AG10803 (cell line): ENCODE data around the gene ZNF33B.

Experiments used
- DNase-seq: peaks from one replicate; pipeline ENCODE4 v3.0.0; 2010; ENCODE audit warnings: low read depth
- H3K4me3 ChIP-seq: 2 replicates; pipeline ENCODE4 v1.5.1; 2011; ENCODE audit warnings: mild to moderate bottlenecking, low read length, control low read depth
- TF ChIP-seq, protein P1 (sequence below): conservative IDR thresholded peaks from 2 replicates; pipeline ENCODE4 v1.5.1; 2011; ENCODE audit warnings: mild to moderate bottlenecking, low read length, control low read depth, inconsistent platforms

Gene ZNF33B

DNA sequence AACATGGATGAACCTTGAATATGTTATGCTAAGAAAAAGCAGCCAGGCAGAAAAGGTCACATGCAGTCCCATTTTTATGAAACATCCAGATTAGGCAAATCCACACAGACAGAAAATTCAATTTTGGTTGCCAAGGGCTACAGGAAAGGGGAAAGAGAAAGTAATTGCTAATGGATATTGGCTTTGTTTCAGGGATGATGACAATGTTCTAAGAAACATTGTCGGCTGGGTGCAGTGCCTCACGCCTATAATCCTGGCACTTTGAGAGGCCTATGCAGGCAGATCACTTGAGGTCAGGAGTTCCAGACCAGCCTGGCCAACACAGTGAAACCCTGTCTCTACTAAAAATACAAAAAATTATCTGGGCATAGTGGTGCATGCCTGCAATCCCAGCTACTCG lies 23.0 kb downstream of the ZNF33B start:
- peak; percentile 18 for DNase-seq
- no peak overlapping the region for H3K4me3 ChIP-seq
- TF ChIP-seq, protein P1, sequence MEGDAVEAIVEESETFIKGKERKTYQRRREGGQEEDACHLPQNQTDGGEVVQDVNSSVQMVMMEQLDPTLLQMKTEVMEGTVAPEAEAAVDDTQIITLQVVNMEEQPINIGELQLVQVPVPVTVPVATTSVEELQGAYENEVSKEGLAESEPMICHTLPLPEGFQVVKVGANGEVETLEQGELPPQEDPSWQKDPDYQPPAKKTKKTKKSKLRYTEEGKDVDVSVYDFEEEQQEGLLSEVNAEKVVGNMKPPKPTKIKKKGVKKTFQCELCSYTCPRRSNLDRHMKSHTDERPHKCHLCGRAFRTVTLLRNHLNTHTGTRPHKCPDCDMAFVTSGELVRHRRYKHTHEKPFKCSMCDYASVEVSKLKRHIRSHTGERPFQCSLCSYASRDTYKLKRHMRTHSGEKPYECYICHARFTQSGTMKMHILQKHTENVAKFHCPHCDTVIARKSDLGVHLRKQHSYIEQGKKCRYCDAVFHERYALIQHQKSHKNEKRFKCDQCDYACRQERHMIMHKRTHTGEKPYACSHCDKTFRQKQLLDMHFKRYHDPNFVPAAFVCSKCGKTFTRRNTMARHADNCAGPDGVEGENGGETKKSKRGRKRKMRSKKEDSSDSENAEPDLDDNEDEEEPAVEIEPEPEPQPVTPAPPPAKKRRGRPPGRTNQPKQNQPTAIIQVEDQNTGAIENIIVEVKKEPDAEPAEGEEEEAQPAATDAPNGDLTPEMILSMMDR: no peak

- H3K4me3 ChIP-seq: no peak overlapping the region
- TF ChIP-seq, protein P1: no peak
- DNase-seq: no peak
These were observed 28.5 kb downstream of the ZNF33B start for GRCh38 chr10:42609872-42610271.

DNA sequence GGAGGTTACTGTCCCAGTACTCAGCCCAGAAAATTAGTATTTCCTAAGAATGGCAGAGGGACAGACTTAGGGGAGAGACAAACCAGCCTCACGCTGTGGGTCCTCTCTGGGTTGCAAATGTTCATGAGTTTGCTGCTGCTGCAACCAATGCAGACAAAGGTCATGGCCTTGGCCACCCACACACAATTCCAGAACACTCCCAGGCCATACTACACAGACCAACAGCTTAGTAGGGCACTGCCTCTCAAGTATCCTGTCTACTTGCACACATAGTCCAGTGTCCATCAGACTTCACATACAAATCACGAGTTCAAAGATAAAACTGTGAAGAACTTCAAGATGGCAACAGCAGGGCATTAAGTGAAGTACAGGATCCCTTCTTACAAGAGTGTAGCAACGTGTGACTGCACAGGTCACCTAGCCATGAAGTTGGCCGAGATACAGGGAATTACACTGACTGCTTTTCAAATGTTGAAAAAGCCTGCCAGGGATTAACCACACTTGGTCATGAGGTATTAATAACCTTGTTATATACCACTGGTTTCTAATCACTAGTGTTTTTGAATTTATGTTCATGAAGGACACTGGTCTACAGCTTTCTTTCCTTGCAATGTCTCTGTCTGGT lies 40.0 kb downstream of the ZNF33B start:
- TF ChIP-seq, protein P1: no peak
- DNase-seq: no peak
- no peak overlapping the region for H3K4me3 ChIP-seq

DNA sequence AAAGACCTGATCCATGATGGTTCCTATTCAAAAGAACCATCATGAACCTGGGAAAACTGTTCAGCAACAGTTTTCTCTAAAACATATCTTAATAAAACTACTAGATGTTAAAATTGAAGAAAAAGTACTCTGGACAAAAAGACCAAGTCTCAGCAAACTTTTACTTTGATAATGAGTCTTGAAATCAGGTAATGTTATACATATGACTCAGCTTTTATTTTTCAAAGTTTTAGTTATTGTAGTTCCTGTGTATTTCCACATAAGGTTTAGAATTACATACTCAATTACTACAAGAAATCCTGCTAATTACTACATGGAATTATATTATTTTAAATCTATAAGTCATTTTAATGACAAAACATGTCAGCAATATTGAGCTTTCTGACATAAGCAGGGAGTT lies 42.2 kb downstream of the ZNF33B start:
- no peak overlapping the region for H3K4me3 ChIP-seq
- no peak for DNase-seq
- TF ChIP-seq, protein P1: no peak

- TF ChIP-seq, protein P1: no peak
- DNase-seq: no peak
- H3K4me3 ChIP-seq: no peak overlapping the region
These were observed 44.1 kb downstream of the ZNF33B start for GRCh38 chr10:42594246-42594650.

GRCh38 chr10:42593284-42593683 lies 45.1 kb downstream of the ZNF33B start:
- no peak for DNase-seq
- TF ChIP-seq, protein P1: no peak
- H3K4me3 ChIP-seq: no peak overlapping the region

DNA sequence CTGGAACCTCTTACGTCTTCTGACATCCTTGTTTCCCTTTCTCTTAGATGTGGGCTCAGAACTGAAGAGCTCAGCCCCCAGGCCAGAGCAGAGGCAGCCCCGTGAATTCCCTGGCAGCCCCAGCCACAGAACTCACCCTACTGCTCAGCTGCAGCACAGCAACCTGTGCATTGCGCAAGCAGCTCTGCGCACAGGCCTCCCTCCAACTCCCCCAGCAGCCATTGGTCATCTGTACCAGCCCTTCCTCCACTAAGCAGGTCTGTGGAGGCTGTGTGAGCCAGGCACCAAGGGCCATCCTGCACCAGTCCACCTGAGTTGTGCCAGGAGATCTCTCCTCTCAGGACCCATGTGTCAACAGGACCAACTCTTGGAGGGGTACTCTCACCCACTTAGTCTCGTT lies 54.5 kb downstream of the ZNF33B start:
- no peak for DNase-seq
- TF ChIP-seq, protein P1: no peak

More for the DNA sequence above, 54.5 kb downstream of the ZNF33B start:
- H3K4me3 ChIP-seq: no peak overlapping the region
